H1 (cell line): Measurements from ENCODE around the gene COL27A1.

Experiments used
- JUND ChIP-seq: IDR thresholded peaks from 2 replicates; pipeline ENCODE4 v1.6.1; 2011; ENCODE audit warnings: mild to moderate bottlenecking, improper control_type of control experiment, low read length
- POLR2AphosphoS5 ChIP-seq: IDR thresholded peaks from 2 replicates; pipeline ENCODE4 v1.6.1; 2011; ENCODE audit warnings: low read depth, low read length
- SUZ12 ChIP-seq: fragments of 200-600 bp; sonication (generic); IDR thresholded peaks from 2 replicates; pipeline ENCODE4 v1.6.1; 2012; ENCODE audit warnings: mild to moderate bottlenecking, inconsistent platforms, low read length, moderate library complexity, mixed read lengths

GRCh38 chr9:114158482-114159130 lies 3.3 kb downstream of the COL27A1 start:
- no peak for TF ChIP-seq POLR2AphosphoS5
- no peak for TF ChIP-seq SUZ12
- TF ChIP-seq JUND, result no peak
